ENCODE data around the gene CDKAL1. TPM values are rescaled to one million over a fixed set of nuclear protein-coding genes. Genes with fewer than 3 reads are reported as not detected.

Gene CDKAL1
- total and polyA plus RNA-seq, 2 donors from 2014 or later: 4.6 to 20.2 TPM

GRCh38 chr6:20839630-20840029 is 305.4 kb downstream of the CDKAL1 start:
- Histone ChIP-seq H3K36me3 (ENCODE audit: control insufficient read depth in 2 of 3, insufficient read depth in 3 of 3, low read length in 3 of 3) (no peaks in the 10 kb centered on the region), H3K9me3 (ENCODE audit: control insufficient read depth in 2 of 3, insufficient read depth in 1 of 3, low read length in 3 of 3) (no peaks in the 10 kb centered on the region), H3K4me1 (ENCODE audit: control insufficient read depth in 2 of 3, insufficient read depth in 2 of 3, low read depth in 1 of 3, low read length in 3 of 3) (no peaks in the 10 kb centered on the region), H3K4me3 (ENCODE audit: low read length in 3 of 3) (no peak overlapping the region), H3K27me3 (ENCODE audit: control insufficient read depth, insufficient read depth, low read length) (no peaks in the 10 kb centered on the region), H3K27ac (ENCODE audit: low read depth in 2 of 2, low read length in 2 of 2) (no peak overlapping the region), H3K9ac (ENCODE audit: low read length in 3 of 3) (no peak overlapping the region)
- DNase-seq (no peak), FAIRE-seq (no peak)
- intact Hi-C loops (cut with DNase I): no loop called here
- TF ChIP-seq CTCF (IDR thresholded peaks at IDR 0.05; ENCODE audit: borderline replicate concordance, extremely low read depth, insufficient read depth): no peak

GRCh38 chr6:20840675-20841074 is 306.4 kb downstream of the CDKAL1 start:
- no peaks in the 10 kb centered on the region for H3K36me3 ChIP-seq (ENCODE audit: control insufficient read depth in 2 of 3, insufficient read depth in 3 of 3, low read length in 3 of 3)
- DNase-seq (no peak), FAIRE-seq (no peak)
- H3K4me1 ChIP-seq (ENCODE audit: control insufficient read depth in 2 of 3, insufficient read depth in 2 of 3, low read depth in 1 of 3, low read length in 3 of 3): no peaks in the 10 kb centered on the region
- no peak overlapping the region for H3K9ac ChIP-seq (ENCODE audit: low read length in 3 of 3)
- no peaks in the 10 kb centered on the region for H3K27me3 ChIP-seq (ENCODE audit: control insufficient read depth, insufficient read depth, low read length)
- TF ChIP-seq CTCF (IDR thresholded peaks at IDR 0.05; ENCODE audit: borderline replicate concordance, extremely low read depth, insufficient read depth): no peak
- H3K27ac ChIP-seq (ENCODE audit: low read depth in 2 of 2, low read length in 2 of 2): no peak overlapping the region
- no peaks in the 10 kb centered on the region for H3K9me3 ChIP-seq (ENCODE audit: control insufficient read depth in 2 of 3, insufficient read depth in 1 of 3, low read length in 3 of 3)
- no peak overlapping the region for H3K4me3 ChIP-seq (ENCODE audit: low read length in 3 of 3)
- intact Hi-C loops (cut with DNase I): no loop called here

- intact Hi-C loops (cut with DNase I): no loop called here
Observed at GRCh38 chr6:20841806-20842205, 307.5 kb downstream of the CDKAL1 start.

More at GRCh38 chr6:20841806-20842205, 307.5 kb downstream of the CDKAL1 start:
- no peaks in the 10 kb centered on the region for H3K36me3 ChIP-seq (ENCODE audit: control insufficient read depth in 2 of 3, insufficient read depth in 3 of 3, low read length in 3 of 3)
- no peak overlapping the region for H3K9ac ChIP-seq (ENCODE audit: low read length in 3 of 3)
- no peak overlapping the region for H3K27ac ChIP-seq (ENCODE audit: low read depth in 2 of 2, low read length in 2 of 2)
- H3K4me3 ChIP-seq (ENCODE audit: low read length in 3 of 3): no peak overlapping the region
- no peak for TF ChIP-seq CTCF (IDR thresholded peaks at IDR 0.05; ENCODE audit: borderline replicate concordance, extremely low read depth, insufficient read depth)
- H3K27me3 ChIP-seq (ENCODE audit: control insufficient read depth, insufficient read depth, low read length): no peaks in the 10 kb centered on the region
- H3K4me1 ChIP-seq (ENCODE audit: control insufficient read depth in 2 of 3, insufficient read depth in 2 of 3, low read depth in 1 of 3, low read length in 3 of 3): no peaks in the 10 kb centered on the region
- no peaks in the 10 kb centered on the region for H3K9me3 ChIP-seq (ENCODE audit: control insufficient read depth in 2 of 3, insufficient read depth in 1 of 3, low read length in 3 of 3)
- FAIRE-seq (no peak), DNase-seq (no peak)

Measured in kidney (tissue), 14 donors.